HG03135 (cell line): ENCODE data around the gene MT4.

ENCODE experiments used
- ATAC-seq: cut with Tn5 transposase; IDR thresholded peaks from one replicate; pipeline ENCODE4 v1.9.1; 2021; ENCODE audit warnings: mild to moderate bottlenecking, moderate library complexity; ENCODE audit not compliant: unreplicated experiment

Gene MT4

DNA sequence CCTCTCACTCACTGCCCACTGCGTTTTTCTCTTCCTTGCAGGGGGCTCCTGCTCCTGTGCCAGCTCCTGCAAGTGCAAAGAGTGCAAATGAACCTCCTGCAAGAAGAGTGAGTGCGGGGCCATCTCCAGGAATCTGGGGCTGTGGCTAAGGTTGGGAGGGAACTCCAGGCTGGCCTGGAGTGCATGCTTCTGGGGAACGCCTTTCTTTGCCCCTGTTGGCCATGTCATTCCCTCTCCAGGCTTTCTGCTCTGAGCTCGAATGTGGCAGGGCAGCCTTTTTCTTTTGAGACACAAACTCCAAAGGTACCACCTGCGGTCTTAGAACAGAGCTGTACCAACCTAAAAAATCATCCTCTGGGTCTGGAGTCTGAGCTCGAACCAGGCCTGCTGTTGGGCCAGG lies 53.3 kb downstream of the MT4 start:
- ATAC-seq, result no peak
